Natural killer cell (primary cell): ENCODE results near the gene NME3. TPM values are rescaled to one million over a fixed set of nuclear protein-coding genes. Genes with fewer than 3 reads are reported as not detected.

Source experiments
- ATAC-seq, 3 donors: fragments of 150-1000 bp in 2 of 3; fragments of 200-7000 bp in 1 of 3; cut with Tn5 transposase; 1 replicate in 1 of 3; 2 replicates in 2 of 3; pipeline ENCODE4 v1.10.0; 2021; ENCODE audit warnings: mild to moderate bottlenecking in 2 of 3, moderate library complexity in 2 of 3
- DNase-seq, 2 donors: peaks; one replicate each; pipeline versions ENCODE4 v3.0.0 to v3.0.0-alpha.2; 2013 to 2021; ENCODE audit warnings: mixed read lengths in 1 of 2
- H3K27ac ChIP-seq: one replicate; pipeline ENCODE4 v1.5.1; 2013; ENCODE audit warnings: mild to moderate bottlenecking, low read length
- H3K27me3 ChIP-seq: one replicate; pipeline ENCODE4 v1.6.1; 2013; ENCODE audit warnings: low read length; ENCODE audit not compliant: control insufficient read depth, insufficient read depth
- H3K36me3 ChIP-seq: one replicate; pipeline ENCODE4 v1.6.1; 2013; ENCODE audit warnings: low read length; ENCODE audit not compliant: control insufficient read depth, insufficient read depth
- H3K4me1 ChIP-seq: one replicate; pipeline ENCODE4 v1.6.1; 2013; ENCODE audit warnings: low read length; ENCODE audit not compliant: control insufficient read depth, insufficient read depth
- H3K4me3 ChIP-seq: one replicate; pipeline ENCODE4 v1.5.1; 2013; ENCODE audit warnings: low read length
- H3K9me3 ChIP-seq: one replicate; pipeline ENCODE4 v1.6.1; 2013; ENCODE audit warnings: low read length; ENCODE audit not compliant: control insufficient read depth, insufficient read depth
- H3K27ac Mint-ChIP-seq, 2 donors: one replicate each; pipeline ENCODE4 v1.8.0; 2022; ENCODE audit warnings: mild to moderate bottlenecking in 2 of 2, mixed read lengths in 2 of 2, moderate library complexity in 1 of 2
- H3K27me3 Mint-ChIP-seq, 2 donors: one replicate each; pipeline ENCODE4 v1.8.0; 2022; ENCODE audit warnings: low read depth in 2 of 2, mixed read lengths in 2 of 2
- H3K36me3 Mint-ChIP-seq: one replicate; pipeline ENCODE4 v1.8.0; 2022; ENCODE audit warnings: mixed read lengths
- H3K4me1 Mint-ChIP-seq, 2 donors: one replicate each; pipeline ENCODE4 v1.8.0; 2022; ENCODE audit warnings: mixed read lengths in 2 of 2
- H3K4me3 Mint-ChIP-seq: one replicate; pipeline ENCODE4 v1.8.0; 2022; ENCODE audit warnings: mild to moderate bottlenecking, moderate library complexity, mixed read lengths
- H3K9me3 Mint-ChIP-seq, 2 donors: one replicate each; pipeline ENCODE4 v1.8.0; 2022; ENCODE audit warnings: mixed read lengths in 2 of 2
- WGBS: methylation state at CpG from one replicate; pipeline ENCODE4 v1.1.7; 2013; ENCODE audit warnings: missing lambda C conversion rate; ENCODE audit not compliant: insufficient coverage; 5-methylcytosine and 5-hydroxymethylcytosine counted together
- intact Hi-C: fragments of 100-400 bp; cut with micrococcal nuclease; formaldehyde crosslinking; loops from one replicate; pipeline ENCODE4 v1.14.2; 2022
- total RNA-seq, 4 donors: library from RNA; stranded (reverse); fragments of 120-200 nt in 1 of 4; gene quantifications; one replicate each; pipeline versions ENCODE4 v1.2.3 to v1.2.4, GENCODE V29; 2013 to 2022
- TF ChIP-seq, protein P1 (sequence below): fragments of 200-600 bp; IDR thresholded peaks from one replicate; pipeline ENCODE4 v1.8.0; 2022; ENCODE audit warnings: antibody characterized with exemption

The NME3 gene
- total RNA-seq, 3 donors from 2014 or later (not counting 1 experiment from before 2014, with no cell fraction given) = 40.6 to 50.3 (median 46.2) TPM

GRCh38 chr16:1762879-1763520, 8.3 kb downstream of the NME3 start:
- Histone ChIP-seq H3K27me3 (no peaks in the 10 kb centered on the region), H3K36me3 (peaks cover 60% of the 10 kb centered on the region), H3K27ac (no peak overlapping the region), H3K4me3 (no peak overlapping the region), H3K9me3 (no peaks in the 10 kb centered on the region), H3K4me1 (peaks cover 5% of the 10 kb centered on the region)
- 96% methylated on average over 24 of the region's 24 CpGs for WGBS
- intact Hi-C loops = no loop called here
- no peaks in the 10 kb centered on the region for H3K27me3 Mint-ChIP-seq
- no peak for ATAC-seq
- H3K36me3 Mint-ChIP-seq = peaks cover 7% of the 10 kb centered on the region
- DNase-seq = no peak
- no peaks in the 10 kb centered on the region for H3K9me3 Mint-ChIP-seq
- no peaks in the 10 kb centered on the region for H3K4me1 Mint-ChIP-seq
- TF ChIP-seq, protein P1, sequence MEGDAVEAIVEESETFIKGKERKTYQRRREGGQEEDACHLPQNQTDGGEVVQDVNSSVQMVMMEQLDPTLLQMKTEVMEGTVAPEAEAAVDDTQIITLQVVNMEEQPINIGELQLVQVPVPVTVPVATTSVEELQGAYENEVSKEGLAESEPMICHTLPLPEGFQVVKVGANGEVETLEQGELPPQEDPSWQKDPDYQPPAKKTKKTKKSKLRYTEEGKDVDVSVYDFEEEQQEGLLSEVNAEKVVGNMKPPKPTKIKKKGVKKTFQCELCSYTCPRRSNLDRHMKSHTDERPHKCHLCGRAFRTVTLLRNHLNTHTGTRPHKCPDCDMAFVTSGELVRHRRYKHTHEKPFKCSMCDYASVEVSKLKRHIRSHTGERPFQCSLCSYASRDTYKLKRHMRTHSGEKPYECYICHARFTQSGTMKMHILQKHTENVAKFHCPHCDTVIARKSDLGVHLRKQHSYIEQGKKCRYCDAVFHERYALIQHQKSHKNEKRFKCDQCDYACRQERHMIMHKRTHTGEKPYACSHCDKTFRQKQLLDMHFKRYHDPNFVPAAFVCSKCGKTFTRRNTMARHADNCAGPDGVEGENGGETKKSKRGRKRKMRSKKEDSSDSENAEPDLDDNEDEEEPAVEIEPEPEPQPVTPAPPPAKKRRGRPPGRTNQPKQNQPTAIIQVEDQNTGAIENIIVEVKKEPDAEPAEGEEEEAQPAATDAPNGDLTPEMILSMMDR = no peak
- H3K27ac Mint-ChIP-seq = no peak overlapping the region
- H3K4me3 Mint-ChIP-seq = no peak overlapping the region

DNA sequence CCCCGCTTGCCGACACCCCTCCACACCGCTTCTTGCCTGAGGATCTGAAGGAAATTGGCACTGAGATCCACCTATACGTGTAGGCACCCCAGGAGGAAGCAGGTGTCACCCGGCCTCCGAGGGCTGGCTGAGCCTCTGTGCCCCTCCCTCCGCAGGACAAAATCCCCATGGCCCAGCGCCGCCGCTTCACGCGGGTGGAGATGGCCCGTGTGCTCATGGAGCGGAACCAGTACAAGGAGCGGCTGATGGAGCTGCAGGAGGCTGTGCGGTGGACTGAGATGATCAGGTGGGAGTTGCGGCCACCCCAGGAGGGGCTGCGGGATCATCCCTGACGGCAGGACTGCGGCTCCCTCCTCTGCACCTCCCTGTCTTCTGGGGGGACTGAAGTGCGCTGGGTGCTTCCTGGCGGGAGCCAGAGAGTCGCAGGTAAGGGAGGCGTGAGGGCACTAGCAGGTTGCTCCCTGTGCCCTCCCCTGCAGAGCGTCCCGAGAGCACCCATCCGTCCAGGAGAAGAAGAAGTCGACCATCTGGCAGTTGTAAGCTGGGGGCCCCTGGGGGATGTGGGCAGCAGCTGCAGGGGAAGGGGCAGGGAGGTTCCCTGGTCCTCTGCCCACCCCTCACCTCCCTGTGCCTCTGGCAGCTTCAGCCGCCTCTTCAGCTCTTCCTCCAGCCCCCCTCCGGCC, 9.0 kb downstream of the NME3 start:
- Histone ChIP-seq H3K4me3 (no peak overlapping the region), H3K9me3 (no peaks in the 10 kb centered on the region), H3K36me3 (peaks cover 53% of the 10 kb centered on the region), H3K27ac (no peak overlapping the region), H3K27me3 (no peaks in the 10 kb centered on the region), H3K4me1 (peaks cover 10% of the 10 kb centered on the region)
- ATAC-seq (no peak), DNase-seq (no peak)
- intact Hi-C loops = no loop called here
- no peaks in the 10 kb centered on the region for H3K4me1 Mint-ChIP-seq
- H3K36me3 Mint-ChIP-seq = peaks cover 7% of the 10 kb centered on the region
- H3K4me3 Mint-ChIP-seq = no peak overlapping the region
- TF ChIP-seq, protein P1 = no peak
- H3K27me3 Mint-ChIP-seq = no peaks in the 10 kb centered on the region
- WGBS = 94% methylated on average over 30 of the region's 30 CpGs
- H3K9me3 Mint-ChIP-seq = no peaks in the 10 kb centered on the region
- no peak overlapping the region for H3K27ac Mint-ChIP-seq

- H3K27me3 Mint-ChIP-seq = no peaks in the 10 kb centered on the region
Observed at GRCh38 chr16:1761751-1762150, 9.6 kb downstream of the NME3 start.

More at GRCh38 chr16:1761751-1762150, 9.6 kb downstream of the NME3 start:
- Histone ChIP-seq H3K36me3 (peaks cover 50% of the 10 kb centered on the region), H3K4me3 (no peak overlapping the region), H3K27ac (no peak overlapping the region), H3K9me3 (no peaks in the 10 kb centered on the region), H3K4me1 (peaks cover 15% of the 10 kb centered on the region), H3K27me3 (no peaks in the 10 kb centered on the region)
- 90% methylated on average over 15 of the region's 15 CpGs for WGBS
- intact Hi-C loops = no loop called here
- Mint-ChIP-seq H3K9me3 (no peaks in the 10 kb centered on the region), H3K36me3 (peaks cover 7% of the 10 kb centered on the region), H3K27ac (no peak overlapping the region), H3K4me3 (no peak overlapping the region), H3K4me1 (peaks cover 0 to 4% of the 10 kb centered on the region in 2 donors)
- TF ChIP-seq, protein P1 = no peak
- DNase-seq (no peak), ATAC-seq (no peak)
